Measurements from ENCODE around the gene MAD2L2.

- TF ChIP-seq POLR2A (conservative IDR thresholded peaks at IDR 0.05) (no peak), CREB1 (IDR thresholded peaks at IDR 0.05) (no peak), CREB1 (CRISPR knock-in tag; IDR thresholded peaks at IDR 0.05) (no peak), MAX (CRISPR knock-in tag; IDR thresholded peaks at IDR 0.05) (no peak), ATF1 (CRISPR knock-in tag; IDR thresholded peaks at IDR 0.05) (no peak), ATF1 (tag; IDR thresholded peaks at IDR 0.05) (no peak)
These were observed 14.9 kb upstream of the MAD2L2 start for GRCh38 chr1:11695861-11696260.
